ENCODE measurements around the gene TMEM213. TPM values are rescaled to one million over a fixed set of nuclear protein-coding genes. Genes with fewer than 3 reads are reported as not detected.

The TMEM213 gene
- polyA plus RNA-seq, 1 donor from 2014 or later: not detected

DNA sequence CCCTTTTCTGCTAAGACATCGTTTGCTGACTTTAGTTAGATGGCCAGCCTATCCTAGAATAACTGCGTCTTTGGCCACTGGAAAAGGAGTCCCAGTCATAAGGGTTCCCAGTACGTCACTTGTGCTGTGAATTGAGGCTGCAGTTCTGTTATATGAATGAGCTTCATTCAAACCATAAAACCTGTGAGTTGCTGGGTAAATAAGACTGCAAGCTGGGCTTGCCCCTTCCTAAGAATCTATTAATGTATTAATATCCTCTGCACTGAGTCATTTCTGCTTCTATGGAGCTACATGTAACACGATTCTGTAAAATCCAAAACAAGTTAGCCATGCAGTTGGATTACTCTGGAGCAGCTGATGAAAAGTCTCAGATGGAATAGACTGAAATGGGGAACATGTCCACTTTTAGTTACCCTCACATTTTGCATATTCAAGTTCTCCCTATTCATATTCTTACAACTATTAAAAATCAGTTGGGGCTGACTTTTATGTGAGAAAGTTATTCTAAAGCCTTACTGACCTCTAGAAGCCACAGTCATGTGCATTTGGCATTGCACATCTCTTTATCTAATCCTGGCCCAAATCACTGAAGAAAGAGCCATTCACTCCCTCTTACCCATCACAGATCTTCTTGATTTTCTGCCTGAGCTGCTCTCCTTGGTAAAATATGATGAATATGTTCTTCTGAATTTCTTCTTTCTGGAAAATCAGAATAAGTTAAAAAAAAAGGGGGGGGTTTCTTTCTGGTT lies 41.8 kb upstream of the TMEM213 start:
- H3K9me3 ChIP-seq (ENCODE audit: low read length): no peaks in the 10 kb centered on the region
- H4K20me1 ChIP-seq (ENCODE audit: insufficient read depth): no peaks in the 10 kb centered on the region
- no peaks in the 10 kb centered on the region for H3K79me2 ChIP-seq (replicated peaks; ENCODE audit: insufficient read depth, low read length)
- no peaks in the 10 kb centered on the region for H3K27me3 ChIP-seq (ENCODE audit: insufficient read depth, low read depth, low read length)
- no peak overlapping the region for H3K4me2 ChIP-seq (ENCODE audit: low read length)
- H3K27ac ChIP-seq (ENCODE audit: low read length): no peak overlapping the region
- no peaks in the 10 kb centered on the region for H3K9me2 ChIP-seq (ENCODE audit: insufficient read depth, low read length)
- no peak overlapping the region for H3K4me3 ChIP-seq (ENCODE audit: low read length)
- no peaks in the 10 kb centered on the region for H3F3A ChIP-seq (ENCODE audit: insufficient read depth, low read length, poor library complexity, severe bottlenecking)
- H2AFZ ChIP-seq (ENCODE audit: low read depth, low read length): no peak overlapping the region
- TF ChIP-seq EP300 (conservative IDR thresholded peaks at IDR 0.05; ENCODE audit: poor library complexity, severe bottlenecking): no peak
- no peak for TF ChIP-seq RAD21 (conservative IDR thresholded peaks at IDR 0.05)
- no peak overlapping the region for H3K9ac ChIP-seq (ENCODE audit: low read length)
- no peaks in the 10 kb centered on the region for H3K36me3 ChIP-seq (ENCODE audit: insufficient read depth, low read length)

DNA sequence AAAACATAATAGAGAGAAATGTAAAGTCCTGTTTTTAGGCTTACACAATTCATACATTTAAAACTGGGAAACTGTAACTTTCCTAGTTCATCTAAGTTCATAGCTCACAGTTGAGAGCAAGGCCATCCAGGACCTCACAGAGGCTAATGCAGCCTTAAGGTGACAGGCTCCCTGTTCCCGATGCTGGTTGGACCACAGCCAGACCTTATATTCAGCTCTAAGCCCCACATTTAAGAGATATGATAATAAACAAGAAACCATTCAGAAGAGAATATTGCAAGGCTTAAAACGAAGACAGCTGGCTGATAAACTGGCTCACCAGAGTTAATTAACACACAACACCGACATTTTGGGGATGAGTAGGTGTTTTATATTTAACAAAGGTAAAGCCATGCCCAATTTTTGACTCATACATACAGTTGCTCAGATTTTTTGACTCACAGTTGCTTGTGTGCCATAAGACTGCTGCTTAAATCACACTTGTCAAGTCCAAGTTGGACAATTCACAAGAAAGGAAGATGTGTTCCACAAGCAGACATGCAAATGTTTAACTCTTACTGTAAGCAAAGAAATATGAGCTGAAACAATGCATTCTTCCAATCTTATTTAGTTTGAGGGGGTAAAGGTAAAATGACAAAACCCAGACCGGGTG lies 41.1 kb upstream of the TMEM213 start:
- no peak overlapping the region for H2AFZ ChIP-seq (ENCODE audit: low read depth, low read length)
- no peak overlapping the region for H3K27ac ChIP-seq (ENCODE audit: low read length)
- H3K9me2 ChIP-seq (ENCODE audit: insufficient read depth, low read length): no peaks in the 10 kb centered on the region
- no peaks in the 10 kb centered on the region for H4K20me1 ChIP-seq (ENCODE audit: insufficient read depth)
- TF ChIP-seq TAF1 (IDR thresholded peaks at IDR 0.05; ENCODE audit: low read depth) (no peak), EZH2 (IDR thresholded peaks at IDR 0.05; ENCODE audit: borderline replicate concordance, insufficient read depth, low read length, poor library complexity, severe bottlenecking) (no peak), RAD21 (conservative IDR thresholded peaks at IDR 0.05) (no peak), EP300 (conservative IDR thresholded peaks at IDR 0.05; ENCODE audit: poor library complexity, severe bottlenecking) (no peak), POLR2AphosphoS5 (IDR thresholded peaks at IDR 0.05) (no peak), SMC3 (conservative IDR thresholded peaks at IDR 0.05; ENCODE audit: poor library complexity) (no peak), MXI1 (conservative IDR thresholded peaks at IDR 0.05; ENCODE audit: poor library complexity, severe bottlenecking) (no peak)
- TF ChIP-seq, protein P1, sequence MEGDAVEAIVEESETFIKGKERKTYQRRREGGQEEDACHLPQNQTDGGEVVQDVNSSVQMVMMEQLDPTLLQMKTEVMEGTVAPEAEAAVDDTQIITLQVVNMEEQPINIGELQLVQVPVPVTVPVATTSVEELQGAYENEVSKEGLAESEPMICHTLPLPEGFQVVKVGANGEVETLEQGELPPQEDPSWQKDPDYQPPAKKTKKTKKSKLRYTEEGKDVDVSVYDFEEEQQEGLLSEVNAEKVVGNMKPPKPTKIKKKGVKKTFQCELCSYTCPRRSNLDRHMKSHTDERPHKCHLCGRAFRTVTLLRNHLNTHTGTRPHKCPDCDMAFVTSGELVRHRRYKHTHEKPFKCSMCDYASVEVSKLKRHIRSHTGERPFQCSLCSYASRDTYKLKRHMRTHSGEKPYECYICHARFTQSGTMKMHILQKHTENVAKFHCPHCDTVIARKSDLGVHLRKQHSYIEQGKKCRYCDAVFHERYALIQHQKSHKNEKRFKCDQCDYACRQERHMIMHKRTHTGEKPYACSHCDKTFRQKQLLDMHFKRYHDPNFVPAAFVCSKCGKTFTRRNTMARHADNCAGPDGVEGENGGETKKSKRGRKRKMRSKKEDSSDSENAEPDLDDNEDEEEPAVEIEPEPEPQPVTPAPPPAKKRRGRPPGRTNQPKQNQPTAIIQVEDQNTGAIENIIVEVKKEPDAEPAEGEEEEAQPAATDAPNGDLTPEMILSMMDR (IDR thresholded peaks at IDR 0.05; ENCODE audit: poor library complexity, severe bottlenecking): no peak
- TF ChIP-seq, protein P2, sequence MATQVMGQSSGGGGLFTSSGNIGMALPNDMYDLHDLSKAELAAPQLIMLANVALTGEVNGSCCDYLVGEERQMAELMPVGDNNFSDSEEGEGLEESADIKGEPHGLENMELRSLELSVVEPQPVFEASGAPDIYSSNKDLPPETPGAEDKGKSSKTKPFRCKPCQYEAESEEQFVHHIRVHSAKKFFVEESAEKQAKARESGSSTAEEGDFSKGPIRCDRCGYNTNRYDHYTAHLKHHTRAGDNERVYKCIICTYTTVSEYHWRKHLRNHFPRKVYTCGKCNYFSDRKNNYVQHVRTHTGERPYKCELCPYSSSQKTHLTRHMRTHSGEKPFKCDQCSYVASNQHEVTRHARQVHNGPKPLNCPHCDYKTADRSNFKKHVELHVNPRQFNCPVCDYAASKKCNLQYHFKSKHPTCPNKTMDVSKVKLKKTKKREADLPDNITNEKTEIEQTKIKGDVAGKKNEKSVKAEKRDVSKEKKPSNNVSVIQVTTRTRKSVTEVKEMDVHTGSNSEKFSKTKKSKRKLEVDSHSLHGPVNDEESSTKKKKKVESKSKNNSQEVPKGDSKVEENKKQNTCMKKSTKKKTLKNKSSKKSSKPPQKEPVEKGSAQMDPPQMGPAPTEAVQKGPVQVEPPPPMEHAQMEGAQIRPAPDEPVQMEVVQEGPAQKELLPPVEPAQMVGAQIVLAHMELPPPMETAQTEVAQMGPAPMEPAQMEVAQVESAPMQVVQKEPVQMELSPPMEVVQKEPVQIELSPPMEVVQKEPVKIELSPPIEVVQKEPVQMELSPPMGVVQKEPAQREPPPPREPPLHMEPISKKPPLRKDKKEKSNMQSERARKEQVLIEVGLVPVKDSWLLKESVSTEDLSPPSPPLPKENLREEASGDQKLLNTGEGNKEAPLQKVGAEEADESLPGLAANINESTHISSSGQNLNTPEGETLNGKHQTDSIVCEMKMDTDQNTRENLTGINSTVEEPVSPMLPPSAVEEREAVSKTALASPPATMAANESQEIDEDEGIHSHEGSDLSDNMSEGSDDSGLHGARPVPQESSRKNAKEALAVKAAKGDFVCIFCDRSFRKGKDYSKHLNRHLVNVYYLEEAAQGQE (IDR thresholded peaks at IDR 0.05; ENCODE audit: borderline replicate concordance): no peak
- H3K9ac ChIP-seq (ENCODE audit: low read length): no peak overlapping the region
- H3F3A ChIP-seq (ENCODE audit: insufficient read depth, low read length, poor library complexity, severe bottlenecking): no peaks in the 10 kb centered on the region
- H3K4me3 ChIP-seq (ENCODE audit: low read length): no peak overlapping the region
- H3K36me3 ChIP-seq (ENCODE audit: insufficient read depth, low read length): no peaks in the 10 kb centered on the region
- no peaks in the 10 kb centered on the region for H3K79me2 ChIP-seq (replicated peaks; ENCODE audit: insufficient read depth, low read length)
- no peak overlapping the region for H3K4me2 ChIP-seq (ENCODE audit: low read length)
- H3K9me3 ChIP-seq (ENCODE audit: low read length): no peaks in the 10 kb centered on the region
- no peaks in the 10 kb centered on the region for H3K27me3 ChIP-seq (ENCODE audit: insufficient read depth, low read depth, low read length)
